Measurements from ENCODE around the gene RAB5A. TPM values are rescaled to one million over a fixed set of nuclear protein-coding genes. Genes with fewer than 3 reads are reported as not detected.

RAB5A gene
- total and polyA plus RNA-seq, 10 of the 15 experiments (the other 5 are each of a cell fraction or from before 2014, with no cell fraction given): 15.8 to 44.3 (median 29.1) TPM

DNA sequence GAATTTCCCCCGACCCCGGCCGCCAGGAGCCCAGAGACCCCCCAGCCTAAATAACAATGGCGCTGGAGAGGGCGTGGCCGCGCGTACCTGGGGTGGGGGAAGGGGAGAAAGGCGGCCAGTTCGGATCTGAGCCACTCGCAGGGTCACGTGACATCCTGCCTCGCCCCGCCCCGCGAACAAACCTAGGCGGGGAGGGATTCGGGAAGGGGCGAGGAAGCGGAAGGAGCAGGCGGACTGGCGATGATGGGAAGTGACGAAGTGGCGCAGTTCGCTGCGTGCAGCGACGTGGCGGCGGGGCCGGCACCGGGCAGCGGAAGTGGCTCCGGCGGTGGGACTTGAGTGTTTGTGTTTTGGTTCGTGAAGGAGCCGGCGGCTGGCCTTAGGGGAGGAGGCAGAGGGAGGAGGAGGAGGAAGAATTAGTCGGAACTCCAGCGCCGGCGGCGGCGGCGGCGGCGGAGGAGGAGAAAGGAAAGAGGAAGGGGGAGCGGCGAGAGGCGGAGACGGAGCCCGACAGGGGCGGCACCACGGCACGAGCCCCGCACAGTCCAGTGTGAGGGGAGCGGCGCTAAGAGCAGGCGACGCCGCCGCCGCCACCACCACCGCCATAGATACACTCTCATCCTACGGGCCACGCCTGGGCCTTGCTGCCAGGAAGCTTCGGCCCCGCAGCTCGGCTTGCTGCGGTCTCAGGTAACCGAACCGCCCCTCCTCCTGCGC, at the start of gene RAB5A (continued):
- no peak; the same call in 1 of the 2 replicates for TF ChIP-seq ZNF687 (IDR thresholded peaks at IDR 0.05)
- TF ChIP-seq HDAC2 (IDR thresholded peaks at IDR 0.05): no peak
- TF ChIP-seq ZBED1 (IDR thresholded peaks at IDR 0.05; ENCODE audit: borderline replicate concordance): no peak; the same call in 1 of the 2 replicates
- TF ChIP-seq IKZF1 (conservative IDR thresholded peaks at IDR 0.05): peak; percentile 89
- no peak for TF ChIP-seq SREBF2 (IDR thresholded peaks at IDR 0.05; ENCODE audit: low read length)
- TF ChIP-seq POLR2AphosphoS5 (IDR thresholded peaks at IDR 0.05; ENCODE audit: low read length): peak; percentile 75
- no peak for TF ChIP-seq ZNF622 (IDR thresholded peaks at IDR 0.05)

GRCh38 chr3:19898721-19899120, 48.2 kb upstream of the RAB5A start:
- ChIA-PET RAD21 (ENCODE audit: unreplicated experiment) (no interaction called here), POLR2A (no interaction called here), SMC1A (ENCODE audit: uncharacterized antibody, unreplicated experiment) (interaction anchor here (0.6 to 3.3 kb wide), 3 partner anchors 10 to 221 kb away, joined by 3 to 14 read pairs (median 3); no protein-coding TSS in a partner anchor), CTCF (interaction anchor here (0.6 to 1.2 kb wide), 3 partner anchors 12 to 59 kb away, joined by 3 to 6 read pairs (median 5); no protein-coding TSS in a partner anchor)
- Histone ChIP-seq H3K4me3 (no peak overlapping the region), H4K20me1 (ENCODE audit: control insufficient read depth, insufficient read depth) (no peaks in the 10 kb centered on the region), H3K4me1 (ENCODE audit: control insufficient read depth, insufficient read depth, low read length) (no peaks in the 10 kb centered on the region), H3K9ac (ENCODE audit: control insufficient read depth, insufficient read depth, low read length) (no peak overlapping the region), H3K9me3 (replicated peaks; ENCODE audit: control insufficient read depth, insufficient read depth, low read length) (no peaks in the 10 kb centered on the region), H3K36me3 (ENCODE audit: control insufficient read depth in 2 of 2, insufficient read depth in 2 of 2, low read length in 1 of 2) (no peaks in the 10 kb centered on the region), H3K27me3 (replicated peaks in 1 of 2; ENCODE audit: control insufficient read depth in 2 of 2, insufficient read depth in 2 of 2, low read length in 1 of 2) (no peaks in the 10 kb centered on the region), H3K4me2 (ENCODE audit: control insufficient read depth, insufficient read depth) (no peak overlapping the region), H3K79me2 (ENCODE audit: control insufficient read depth, insufficient read depth, low read length) (no peaks in the 10 kb centered on the region), H2AFZ (ENCODE audit: control insufficient read depth, low read depth, low read length) (no peak overlapping the region), H3K27ac (ENCODE audit: control insufficient read depth, insufficient read depth) (no peak overlapping the region)
- intact Hi-C loops (cut with micrococcal nuclease; ENCODE audit: unreplicated experiment) (no loop called here), in situ Hi-C loops (cut with MboI) (no loop called here)
- 62% methylated on average over 2 of the region's 2 CpGs for WGBS (ENCODE audit: insufficient coverage, insufficient replicate concordance, low lambda C conversion rate, missing lambda C conversion rate)
- DNase-seq (ENCODE audit: low read depth, low spot score) (no peak), FAIRE-seq (no peak), ATAC-seq (no peak)
- no TSS peak for BruUV-seq (replicated peaks)
- TF ChIP-seq USF1 (IDR thresholded peaks at IDR 0.05; ENCODE audit: borderline replicate concordance, extremely low read length, insufficient read depth, low read depth, low read length): no peak
- no peak for TF ChIP-seq EZH2 (IDR thresholded peaks at IDR 0.05; ENCODE audit: borderline replicate concordance, control insufficient read depth, low read depth, low read length)
- no peak for TF ChIP-seq FOXM1 (IDR thresholded peaks at IDR 0.05; ENCODE audit: low read depth, low read length)
- no peak for TF ChIP-seq NFXL1 (IDR thresholded peaks at IDR 0.05; ENCODE audit: borderline replicate concordance)
- TF ChIP-seq ZNF217 (IDR thresholded peaks at IDR 0.05): no peak
- no peak for TF ChIP-seq SIX5 (IDR thresholded peaks at IDR 0.05; ENCODE audit: low read depth, low read length, severe bottlenecking)
- no peak for TF ChIP-seq HDAC2 (IDR thresholded peaks at IDR 0.05)
- no peak for TF ChIP-seq ZNF24 (IDR thresholded peaks at IDR 0.05)
- no peak for TF ChIP-seq KDM1A (IDR thresholded peaks at IDR 0.05; ENCODE audit: borderline replicate concordance)
- TF ChIP-seq ZSCAN29 (IDR thresholded peaks at IDR 0.05): no peak
